Germinal center (tissue), 1 donor: ENCODE data around the gene ERVFRD-1.
"Not testable (repeated sequence)": the region's sequence is repeated elsewhere in the genome, so short reads cannot be mapped to it uniquely, and the experiment has no call there.

Experiments
- DNase-seq: peaks from one replicate; pipeline ENCODE4 v3.0.0; 2012; ENCODE audit warnings: mixed read lengths, low spot score

The ERVFRD-1 gene

DNA sequence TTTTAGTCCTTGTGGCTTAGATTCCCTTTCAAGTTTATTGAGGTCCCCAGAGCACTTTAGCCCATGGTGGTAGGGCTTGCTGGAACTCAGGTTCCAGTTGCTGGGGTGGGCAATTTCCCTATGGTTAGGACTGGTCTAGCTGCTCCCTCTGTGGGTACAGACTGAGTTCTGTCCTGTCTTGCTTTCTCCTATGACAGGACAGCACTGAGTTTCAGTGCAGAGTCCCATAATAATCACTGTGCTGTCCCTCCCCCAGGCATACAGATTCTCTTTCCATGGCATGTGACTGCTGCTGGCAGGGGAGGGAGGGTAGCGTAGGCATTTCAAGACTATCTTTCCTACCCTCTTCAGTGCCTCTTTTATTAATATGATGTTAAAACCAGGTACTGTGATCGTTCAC is 17.1 kb upstream of the ERVFRD-1 start:
- no peak for DNase-seq

DNA sequence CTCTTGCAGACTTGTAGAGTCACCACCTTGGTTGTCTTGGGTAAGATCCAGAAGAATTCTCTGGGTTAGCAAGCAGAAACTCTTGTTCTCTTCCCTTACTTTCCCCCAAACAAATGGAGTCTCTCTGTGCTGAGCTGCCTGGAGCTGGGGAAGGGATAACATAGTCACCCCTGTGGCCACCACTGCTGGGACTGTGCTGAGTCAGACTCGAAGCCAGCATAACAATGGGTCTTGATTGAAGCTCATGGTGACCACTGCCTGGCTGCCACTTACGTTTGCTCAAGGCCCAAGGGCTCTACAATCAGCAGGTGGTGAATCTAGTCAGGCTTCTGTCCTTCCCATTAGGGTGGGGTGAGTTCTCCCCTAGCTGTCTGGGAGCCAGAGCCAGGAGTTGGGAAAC is 15.4 kb upstream of the ERVFRD-1 start:
- no peak for DNase-seq

DNA sequence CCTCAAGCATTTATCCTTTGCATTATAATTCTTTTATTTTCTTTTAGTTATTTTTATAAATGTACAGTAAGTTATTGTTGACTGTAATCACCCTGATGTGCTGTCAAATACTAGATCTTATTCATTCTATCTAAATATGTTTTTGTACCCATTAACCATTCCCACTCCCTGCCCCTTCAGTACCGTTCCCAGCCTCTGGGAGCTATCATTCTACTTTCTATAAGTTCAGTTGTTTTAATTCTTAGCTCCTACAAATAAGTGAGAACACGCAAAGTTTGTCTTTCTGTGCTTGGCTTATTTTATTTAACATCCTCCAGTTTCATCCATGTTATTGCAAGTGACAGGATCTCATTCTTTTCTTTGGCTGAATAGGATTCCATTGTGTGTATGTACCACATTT is 12.5 kb upstream of the ERVFRD-1 start:
- no peak for DNase-seq

DNA sequence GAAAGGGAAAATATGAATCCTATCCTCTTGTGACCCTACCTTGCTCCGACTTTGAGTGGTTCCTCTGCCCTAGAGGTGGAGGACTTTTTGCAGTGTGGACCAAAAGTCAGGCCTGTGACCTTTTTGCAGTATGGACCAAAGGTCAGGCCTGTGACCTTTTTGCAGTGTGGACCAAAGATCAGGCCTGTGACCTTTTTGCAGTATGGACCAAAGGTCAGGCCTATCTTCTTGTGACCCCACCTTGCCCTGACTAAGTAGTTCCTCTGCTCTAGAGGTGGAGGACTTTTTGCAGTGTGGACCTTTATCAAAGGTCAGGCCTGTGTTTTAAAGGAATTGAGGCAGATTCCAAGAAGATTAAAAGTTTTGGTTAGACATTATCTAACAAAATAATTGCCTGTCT is 10.9 kb upstream of the ERVFRD-1 start:
- DNase-seq: no peak

DNA sequence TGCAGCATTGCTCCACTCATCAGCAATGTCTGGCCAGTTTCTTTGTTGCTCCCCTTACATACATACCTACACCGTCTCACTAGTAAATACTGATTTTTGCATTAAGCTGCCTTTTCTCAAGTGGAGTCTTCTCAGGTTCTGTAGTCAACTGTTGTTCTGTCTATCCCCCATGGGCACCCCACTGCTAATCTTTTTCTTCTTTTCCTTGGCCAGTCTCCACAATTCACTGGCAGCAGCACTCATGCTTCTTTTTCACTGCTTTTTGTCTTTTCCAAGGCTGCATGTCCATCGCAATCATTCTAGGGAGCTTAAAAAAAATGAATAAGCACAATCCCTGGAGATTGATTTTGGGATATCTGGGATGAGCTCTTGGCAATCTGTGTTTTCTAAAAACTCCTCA is 10.3 kb upstream of the ERVFRD-1 start:
- no peak for DNase-seq

DNA sequence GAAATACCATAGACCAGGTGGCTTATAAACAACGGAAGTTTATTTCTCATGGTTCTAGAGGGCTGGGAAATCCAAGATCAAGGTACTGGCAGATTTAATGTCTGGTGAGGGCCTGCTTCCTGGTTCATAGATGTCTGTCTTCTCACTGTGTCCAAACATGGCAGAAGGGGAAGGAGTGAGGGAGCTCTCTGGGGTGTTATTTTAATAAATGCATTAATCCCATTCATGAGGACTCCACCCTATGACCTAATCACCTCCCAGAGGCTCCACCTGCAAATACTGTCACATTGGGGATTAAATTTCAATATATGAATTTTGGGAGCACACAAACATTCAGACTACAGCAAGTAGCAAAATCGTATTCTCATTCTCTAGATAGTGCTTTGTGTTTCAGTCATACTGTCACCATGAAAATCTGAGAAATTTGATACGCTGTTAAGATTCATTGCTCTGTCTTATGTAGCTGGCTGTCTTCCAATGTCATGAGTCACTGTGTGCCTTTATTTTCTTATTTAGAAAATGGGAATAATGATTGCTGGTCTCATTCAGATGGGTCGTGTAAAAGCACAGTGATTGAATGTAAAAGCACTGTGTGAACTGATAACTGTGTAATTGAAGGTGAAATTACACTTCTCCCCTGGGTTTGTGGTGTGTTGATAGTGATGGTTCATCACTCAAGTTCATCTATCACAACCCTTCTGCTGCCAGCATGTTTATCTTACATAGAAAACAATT is 8.9 kb upstream of the ERVFRD-1 start:
- DNase-seq: no peak

DNA sequence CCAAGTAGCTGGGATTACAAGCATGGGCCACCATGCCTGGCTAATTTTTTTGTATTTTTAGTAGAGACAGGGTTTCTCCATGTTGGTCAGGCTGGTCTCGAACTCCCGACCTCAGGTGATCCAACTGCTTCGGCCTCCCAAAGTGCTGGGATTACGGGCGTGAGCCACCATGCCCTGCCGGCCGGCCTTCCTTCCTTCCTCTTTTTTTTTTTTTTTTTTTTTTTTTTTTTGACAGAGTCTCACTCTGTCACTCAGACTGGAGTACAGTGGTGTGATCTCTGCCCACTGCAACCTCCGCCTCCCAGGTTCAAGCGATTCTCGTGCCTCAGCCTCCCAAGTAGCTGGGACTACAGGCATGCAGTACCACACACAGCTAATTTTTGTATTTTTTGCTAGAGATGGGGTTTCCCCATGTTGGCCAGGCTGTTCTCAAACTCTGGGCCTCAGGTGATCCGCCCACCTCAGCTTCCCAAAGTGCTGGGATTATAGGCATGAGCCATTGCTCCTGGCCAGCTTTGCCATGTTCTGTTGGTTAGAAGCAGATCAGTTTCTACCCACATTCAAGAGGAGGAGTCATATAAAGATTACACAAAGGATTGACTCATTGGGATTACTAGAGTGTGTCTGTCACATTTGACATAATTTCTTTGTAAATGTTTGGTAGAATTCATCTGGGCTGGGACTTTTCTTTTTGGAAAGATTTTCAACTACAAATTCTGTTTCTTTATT is 4.4 kb upstream of the ERVFRD-1 start:
- not testable (repeated sequence) for DNase-seq

DNA sequence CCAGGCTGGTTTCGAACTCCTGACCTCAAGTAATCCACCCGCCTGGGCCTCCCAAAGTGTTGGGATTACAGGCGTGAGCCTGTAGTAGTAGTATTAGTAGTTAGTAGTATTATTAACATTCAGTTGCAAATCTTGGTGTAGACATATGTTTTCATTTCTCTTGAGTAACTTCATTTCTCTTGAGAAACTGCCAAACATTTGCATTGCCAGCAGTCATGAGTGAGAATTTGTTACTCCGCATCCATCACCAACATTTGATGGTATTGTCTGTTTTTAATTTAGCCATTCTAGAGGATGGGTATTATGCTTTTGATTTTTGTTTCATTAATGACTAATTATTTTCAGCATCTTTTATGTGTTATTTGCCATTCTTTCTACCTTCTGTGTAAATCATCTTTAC is 1.5 kb upstream of the ERVFRD-1 start:
- DNase-seq: no peak

DNA sequence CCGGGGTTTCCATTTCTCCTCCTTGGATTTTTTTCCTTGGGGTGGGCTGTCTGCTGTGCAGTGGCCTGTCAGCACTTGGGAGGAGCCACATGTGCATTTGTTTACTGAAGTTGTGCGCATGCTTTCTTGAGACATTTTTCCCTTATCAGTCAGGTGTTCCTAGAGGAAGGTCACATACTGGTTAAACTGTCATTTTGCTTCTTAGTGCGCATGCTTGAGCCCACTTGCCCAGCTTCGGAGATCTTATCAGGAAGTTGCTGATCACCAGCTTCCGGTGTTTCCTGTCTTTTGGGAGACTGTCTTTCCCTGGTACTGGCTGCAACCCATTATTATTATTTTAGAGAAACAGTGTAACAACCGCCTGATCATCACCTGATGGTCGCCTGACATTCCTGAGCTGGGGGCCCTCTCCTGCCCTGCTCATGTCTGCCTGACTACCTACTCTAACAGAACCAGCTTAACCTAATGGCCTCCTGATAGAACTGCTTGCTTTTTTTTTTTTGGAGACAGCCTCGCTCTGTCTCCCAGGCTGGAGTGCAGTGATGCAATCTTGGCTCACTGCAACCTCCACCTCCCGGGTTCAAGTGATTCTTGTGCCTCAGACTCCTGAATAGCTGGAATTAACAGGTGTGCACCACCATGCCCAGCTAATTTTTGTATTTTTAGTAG is 378 bp upstream of the ERVFRD-1 start:
- no peak for DNase-seq

DNA sequence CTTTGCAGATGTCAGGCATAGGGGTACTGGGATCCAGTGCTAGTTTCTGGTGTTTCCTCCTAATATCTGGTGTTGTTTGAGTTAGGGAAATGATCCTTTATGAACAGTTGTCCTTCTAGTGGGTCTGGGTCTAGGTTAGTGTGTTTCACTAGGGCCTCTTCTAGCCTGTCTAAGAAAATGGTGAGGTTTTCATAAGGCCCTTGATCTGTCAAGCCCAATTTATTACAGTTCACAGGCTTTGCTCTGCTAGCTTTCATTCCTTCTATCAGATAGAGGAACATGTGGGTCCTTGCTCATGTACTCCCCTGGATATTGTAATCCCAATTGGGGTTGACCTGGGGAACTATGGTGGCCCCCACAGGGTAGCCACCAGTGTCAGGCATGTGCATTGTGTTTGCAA is 2.8 kb downstream of the ERVFRD-1 start:
- DNase-seq: no peak

DNA sequence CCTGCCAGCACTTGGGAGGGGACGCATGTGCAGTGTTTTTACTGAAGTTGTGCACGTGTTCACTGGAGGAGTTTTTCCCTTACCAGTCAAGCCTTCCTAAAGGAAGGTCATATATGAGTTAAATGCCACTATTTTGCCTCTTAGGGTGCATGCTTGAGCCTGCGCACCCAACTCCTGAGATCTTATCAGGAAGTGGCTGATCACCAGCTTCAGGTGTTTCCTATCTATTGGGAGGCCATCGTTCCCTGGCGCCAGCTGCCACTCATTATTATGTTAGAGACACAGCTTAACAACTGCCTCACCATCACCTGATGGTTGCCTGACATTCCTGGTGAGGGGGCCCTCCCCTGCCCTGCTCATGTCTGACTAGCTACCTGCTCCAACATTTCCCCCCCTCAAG is 8.5 kb downstream of the ERVFRD-1 start:
- no peak for DNase-seq

DNA sequence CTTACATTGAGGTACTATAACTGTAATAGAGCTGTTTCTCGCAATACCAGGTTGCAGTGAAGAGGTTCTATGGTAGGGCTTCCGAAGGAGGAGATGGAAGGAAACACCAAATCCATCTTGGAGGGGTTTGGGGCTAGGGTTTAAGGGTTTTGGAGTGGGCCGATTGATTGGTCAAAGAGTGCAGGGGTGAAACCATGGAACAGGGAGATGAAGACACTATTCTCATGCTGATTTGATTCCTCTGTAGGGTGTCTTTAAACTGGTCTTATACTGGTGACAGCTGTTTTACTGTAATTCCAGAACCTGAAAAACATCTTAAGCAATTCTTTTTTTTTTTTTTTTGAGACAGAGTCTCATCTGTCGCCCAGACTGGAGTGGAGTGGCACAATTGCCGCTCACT is 10.1 kb downstream of the ERVFRD-1 start:
- DNase-seq: no peak

DNA sequence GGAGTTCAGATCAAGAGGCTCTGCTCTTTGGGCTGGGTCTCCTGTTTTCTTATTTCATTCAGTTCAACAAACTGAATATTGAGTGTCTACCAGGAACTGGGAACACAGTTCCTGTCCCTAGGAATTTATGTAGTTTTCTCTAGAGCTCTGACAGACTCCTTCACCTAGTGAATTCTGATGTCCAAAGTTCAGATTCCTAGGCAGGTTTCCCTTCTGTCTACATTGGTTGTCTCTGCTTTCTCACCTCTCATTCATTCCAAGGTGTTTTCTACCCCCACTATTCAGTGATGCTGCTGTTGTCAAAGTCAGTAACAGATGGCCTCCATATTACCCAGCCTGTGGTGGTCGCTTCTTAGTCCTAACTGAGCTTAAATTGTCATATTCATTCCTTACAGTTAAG is 13.5 kb downstream of the ERVFRD-1 start:
- no peak for DNase-seq

DNA sequence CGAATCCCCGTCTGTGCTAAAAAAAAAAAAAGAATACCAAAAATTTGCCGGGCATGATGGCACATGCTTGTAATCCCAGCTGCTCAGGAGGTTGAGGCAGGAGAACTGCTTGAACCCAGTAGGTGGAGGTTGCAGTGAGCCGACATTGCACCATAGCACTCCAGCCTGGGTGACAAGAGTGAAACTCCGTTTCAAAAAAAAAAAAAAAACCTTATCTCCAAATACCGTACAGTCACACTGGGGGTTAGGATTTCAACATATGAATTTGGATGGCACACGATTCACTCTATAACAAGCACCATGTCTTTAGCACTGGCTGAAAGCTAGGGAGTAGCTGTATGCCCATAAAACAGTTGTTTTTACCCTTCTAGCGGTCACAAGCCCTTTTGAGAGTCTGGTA is 14.0 kb downstream of the ERVFRD-1 start:
- no peak for DNase-seq

DNA sequence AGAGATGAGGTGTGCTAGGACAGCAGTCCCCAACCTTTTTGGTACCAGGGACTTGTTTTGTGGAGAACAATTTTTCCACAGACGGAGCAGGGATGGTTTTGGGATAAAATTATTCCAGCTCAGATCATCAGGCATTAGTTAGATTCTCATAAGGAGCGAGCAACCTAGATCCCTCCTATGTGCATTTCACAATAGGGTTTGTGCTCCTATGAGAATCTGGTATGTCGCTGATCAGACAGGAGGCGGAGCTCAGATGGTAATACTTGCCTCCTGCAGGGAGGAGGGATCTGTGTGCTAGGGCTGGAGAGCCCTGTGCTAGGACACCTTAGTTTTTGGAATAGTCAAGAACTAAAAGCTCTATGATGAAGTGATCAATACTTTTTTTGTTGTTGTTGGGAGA is 15.4 kb downstream of the ERVFRD-1 start:
- no peak for DNase-seq

DNA sequence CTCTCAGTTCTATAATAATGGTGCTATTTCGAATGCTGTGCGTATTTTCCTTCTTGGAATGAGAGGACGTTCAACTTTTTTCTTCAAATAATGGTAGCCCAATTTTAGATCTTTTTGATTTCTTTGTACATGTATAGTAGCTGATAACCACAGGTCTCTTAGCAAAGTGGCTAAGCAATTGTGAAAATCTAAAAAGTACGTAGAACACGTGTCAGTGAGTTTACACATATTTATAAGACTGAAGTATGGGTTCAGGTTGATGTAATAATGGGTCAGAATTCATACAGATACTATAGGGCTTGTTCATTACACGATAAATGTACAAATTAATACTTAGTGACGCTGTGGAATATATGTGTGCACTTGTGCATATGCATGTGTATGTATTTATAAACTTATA is 16.6 kb downstream of the ERVFRD-1 start:
- no peak for DNase-seq

DNA sequence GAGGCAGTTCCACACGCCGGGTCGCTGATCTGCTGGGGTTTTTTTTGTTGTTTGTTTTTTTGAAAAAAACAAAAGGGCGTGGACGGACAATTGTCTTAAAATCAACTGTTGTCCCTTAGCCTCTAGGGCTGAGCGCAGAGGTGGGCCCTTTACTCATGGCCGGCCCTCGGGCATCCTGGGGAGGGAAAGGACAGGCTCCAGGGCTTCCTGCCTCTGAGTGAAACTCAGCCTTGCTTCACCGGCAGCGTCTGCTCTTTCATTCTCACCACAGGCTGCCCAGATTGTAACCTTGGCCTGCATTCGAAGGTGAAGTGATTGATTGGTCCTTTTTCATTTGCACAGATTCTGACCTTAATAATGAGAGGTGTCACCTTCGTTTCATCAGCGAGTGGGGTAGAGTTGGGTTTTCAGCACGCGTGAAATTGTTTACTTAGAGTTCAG is 17.1 kb downstream of the ERVFRD-1 start:
- DNase-seq: peak; percentile 59

DNA sequence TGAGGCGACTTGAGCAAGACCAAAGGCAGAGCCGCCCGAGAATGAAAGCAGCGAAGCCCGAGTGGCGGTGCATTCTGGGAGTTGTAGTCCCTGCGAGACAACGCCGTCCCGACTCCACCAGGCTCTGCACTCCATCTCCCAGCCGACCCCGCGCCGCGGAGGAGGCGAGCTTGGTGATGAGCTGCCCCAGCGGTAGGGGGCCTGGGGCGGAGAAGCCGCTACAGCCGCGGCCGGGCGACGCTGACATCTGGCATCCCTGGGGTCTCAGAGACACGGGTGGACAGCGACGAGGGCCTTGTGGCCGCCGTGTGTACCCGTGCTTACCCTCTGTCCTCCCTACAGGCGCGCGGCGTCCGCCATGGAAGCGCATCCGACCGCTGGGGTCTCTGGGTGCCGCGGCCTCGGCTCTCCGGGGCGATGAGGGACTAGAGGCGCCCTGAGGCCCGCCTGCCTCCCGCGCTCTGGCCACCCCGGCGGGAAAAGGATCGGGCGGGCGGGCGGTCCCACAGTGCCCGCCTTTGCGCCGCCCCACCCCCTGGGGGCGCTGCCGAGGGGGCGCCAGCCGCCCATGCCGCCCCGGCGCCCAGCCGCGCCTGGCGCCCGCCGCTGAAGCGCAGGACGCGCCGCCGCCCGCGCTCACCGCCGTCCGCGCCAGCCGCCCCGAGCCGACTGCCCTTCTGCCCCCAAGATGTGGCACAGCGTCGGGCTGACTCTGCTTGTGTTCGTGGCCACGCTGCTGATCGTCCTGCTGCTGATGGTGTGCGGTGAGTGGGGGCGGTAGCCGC is 17.7 kb downstream of the ERVFRD-1 start, which contains the start of gene SMIM13:
Gene SMIM13 (plus strand): TSS at position 209 of the 785 bp plus-strand sequence. CDS start 480 bp downstream, at position 689.
- peak; percentile 95 for DNase-seq

DNA sequence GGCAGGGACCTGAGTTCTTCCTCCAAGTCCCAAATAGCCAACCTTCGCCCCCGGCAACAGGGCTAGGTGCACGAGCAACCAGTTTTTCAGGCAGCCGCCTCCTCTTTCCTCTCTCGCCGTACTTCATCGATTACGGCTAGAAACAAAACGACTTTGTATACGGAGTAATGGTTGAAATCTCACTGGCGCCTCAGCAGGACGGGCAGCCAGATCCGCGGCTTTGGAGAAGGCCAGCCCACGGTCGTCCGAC is 18.2 kb downstream of the ERVFRD-1 start:
- DNase-seq: no peak

DNA sequence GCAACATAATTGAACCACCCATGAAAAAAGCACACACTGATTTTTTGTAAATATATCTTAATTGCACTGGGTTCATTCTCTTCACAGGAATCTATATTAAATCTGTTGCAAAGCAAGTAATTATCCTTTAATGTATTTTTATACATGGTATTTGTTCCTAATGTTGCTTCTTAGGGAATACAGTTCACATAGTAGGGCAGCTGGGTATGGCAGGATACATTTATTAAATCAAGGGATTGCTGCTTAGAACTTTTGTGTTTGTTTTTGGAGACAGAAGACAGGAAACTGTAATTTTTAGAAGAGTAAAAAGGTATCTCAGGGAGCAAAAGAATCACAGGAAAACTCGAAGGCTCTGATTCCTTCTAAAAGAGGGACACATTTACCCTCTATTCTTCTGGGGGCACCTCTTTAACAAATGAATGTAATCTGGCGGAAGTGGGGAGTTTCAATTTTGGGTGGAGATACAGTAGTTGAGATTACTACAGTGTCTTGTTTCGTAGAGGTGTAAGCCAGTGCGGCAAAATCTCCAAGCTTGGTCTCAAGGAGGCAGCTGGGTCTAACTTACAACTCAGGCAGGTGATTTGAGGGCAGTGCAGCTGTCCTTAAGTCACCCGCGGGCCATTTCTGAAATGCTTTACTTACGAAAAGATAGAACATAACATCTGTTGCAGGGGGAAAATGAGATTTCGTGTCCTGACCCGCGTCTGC is 18.7 kb downstream of the ERVFRD-1 start:
- peak; percentile 58 for DNase-seq

DNA sequence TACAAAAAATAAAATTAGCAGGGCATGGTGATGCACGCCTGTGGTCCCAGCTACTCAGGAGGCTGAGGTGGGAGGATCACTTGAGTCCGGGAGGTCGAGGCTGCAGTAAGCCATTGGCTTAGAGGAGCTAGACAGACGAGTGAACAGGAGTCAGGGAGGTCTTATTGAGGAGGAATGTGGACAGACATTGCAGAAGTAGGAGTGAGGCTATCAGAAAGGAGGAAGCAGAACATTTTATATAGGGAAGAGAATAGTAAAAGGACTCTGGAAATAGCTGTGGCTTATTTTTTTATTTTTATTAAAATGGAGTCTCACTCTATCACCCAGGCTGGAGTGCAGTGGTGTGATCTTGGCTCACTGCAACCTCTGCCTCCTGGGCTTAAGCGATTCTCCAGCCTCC is 20.4 kb downstream of the ERVFRD-1 start:
- DNase-seq: not testable (repeated sequence)

DNA sequence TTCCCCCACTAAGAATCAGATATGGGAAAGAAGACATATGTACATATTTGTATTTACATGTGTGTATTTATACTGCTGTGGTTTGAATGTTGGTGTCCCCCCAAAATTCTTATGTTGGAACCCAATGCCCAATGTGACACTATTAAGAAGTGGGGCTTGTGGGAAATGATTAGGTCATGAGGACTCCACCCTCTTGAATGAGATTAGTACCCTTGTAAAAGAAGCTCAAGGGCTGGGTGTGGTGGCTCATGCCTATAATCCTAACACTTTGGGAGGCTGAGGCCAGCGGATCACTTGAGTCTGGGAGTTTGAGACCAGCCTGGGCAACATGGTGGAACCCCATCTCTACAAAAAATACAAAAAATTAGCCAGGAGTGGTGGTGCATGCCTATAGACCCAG is 21.8 kb downstream of the ERVFRD-1 start:
- DNase-seq: no peak
